ENCODE results near the gene ADAMTSL1.

DNA sequence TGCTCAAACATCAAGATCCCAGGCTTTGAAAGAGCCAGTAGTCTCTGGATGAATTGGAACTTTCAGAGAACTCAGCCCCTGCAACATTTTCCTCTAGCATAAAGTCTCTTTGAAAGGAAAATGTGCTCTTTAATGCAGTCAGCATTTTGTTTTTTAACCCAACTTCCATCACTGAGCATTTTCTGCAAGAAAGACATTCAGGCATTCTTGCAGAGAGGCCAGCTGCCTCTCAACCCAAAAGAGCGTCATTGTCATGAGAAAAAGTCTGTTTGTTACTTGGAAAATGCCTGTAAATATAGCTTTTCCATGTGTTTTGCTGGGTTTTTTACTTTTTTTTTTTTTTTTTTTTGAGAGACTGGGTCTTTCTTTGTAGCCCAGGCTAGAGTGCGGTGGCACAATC, 225.0 kb downstream of the ADAMTSL1 start:
- no peak for TF ChIP-seq SP1 (IDR thresholded peaks at IDR 0.05; ENCODE audit: low read depth, low read length)
- no peak for TF ChIP-seq TCF12 (IDR thresholded peaks at IDR 0.05; ENCODE audit: low read depth, low read length)
- no peak for TF ChIP-seq POLR2AphosphoS5 (IDR thresholded peaks at IDR 0.05; ENCODE audit: low read depth, low read length)
- TF ChIP-seq JUND (IDR thresholded peaks at IDR 0.05; ENCODE audit: low read length): no peak
- no peak for TF ChIP-seq CHD1 (IDR thresholded peaks at IDR 0.05; ENCODE audit: low read depth, low read length)
- no peak for TF ChIP-seq TEAD4 (IDR thresholded peaks at IDR 0.05; ENCODE audit: low read depth, low read length)
- TF ChIP-seq CEBPB (IDR thresholded peaks at IDR 0.05; ENCODE audit: low read depth, low read length): no peak
- no peak for TF ChIP-seq NANOG (IDR thresholded peaks at IDR 0.05; ENCODE audit: insufficient read depth, low read depth, low read length, poor library complexity, severe bottlenecking)
- no peak for TF ChIP-seq CREB1 (IDR thresholded peaks at IDR 0.05)
- TF ChIP-seq, protein P1, sequence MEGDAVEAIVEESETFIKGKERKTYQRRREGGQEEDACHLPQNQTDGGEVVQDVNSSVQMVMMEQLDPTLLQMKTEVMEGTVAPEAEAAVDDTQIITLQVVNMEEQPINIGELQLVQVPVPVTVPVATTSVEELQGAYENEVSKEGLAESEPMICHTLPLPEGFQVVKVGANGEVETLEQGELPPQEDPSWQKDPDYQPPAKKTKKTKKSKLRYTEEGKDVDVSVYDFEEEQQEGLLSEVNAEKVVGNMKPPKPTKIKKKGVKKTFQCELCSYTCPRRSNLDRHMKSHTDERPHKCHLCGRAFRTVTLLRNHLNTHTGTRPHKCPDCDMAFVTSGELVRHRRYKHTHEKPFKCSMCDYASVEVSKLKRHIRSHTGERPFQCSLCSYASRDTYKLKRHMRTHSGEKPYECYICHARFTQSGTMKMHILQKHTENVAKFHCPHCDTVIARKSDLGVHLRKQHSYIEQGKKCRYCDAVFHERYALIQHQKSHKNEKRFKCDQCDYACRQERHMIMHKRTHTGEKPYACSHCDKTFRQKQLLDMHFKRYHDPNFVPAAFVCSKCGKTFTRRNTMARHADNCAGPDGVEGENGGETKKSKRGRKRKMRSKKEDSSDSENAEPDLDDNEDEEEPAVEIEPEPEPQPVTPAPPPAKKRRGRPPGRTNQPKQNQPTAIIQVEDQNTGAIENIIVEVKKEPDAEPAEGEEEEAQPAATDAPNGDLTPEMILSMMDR (IDR thresholded peaks at IDR 0.05; ENCODE audit: control extremely low read depth in 1 of 3, insufficient read depth in 1 of 3, low read depth in 1 of 3, low read length in 3 of 3): no peak

Data from H1 (cell line).